HCT116 (cell line): Measurements from ENCODE around the gene BMP5. TPM values are rescaled to one million over a fixed set of nuclear protein-coding genes. Genes with fewer than 3 reads are reported as not detected.

Experiments used
- ATAC-seq: fragments of 200-7000 bp; cut with Tn5 transposase; 2 replicates; pipeline ENCODE4 v1.9.1; 2020; ENCODE audit warnings: mild to moderate bottlenecking, moderate library complexity
- BruUV-seq: library from RNA; stranded (reverse); fragments of 400-500 nt; replicated peaks from 2 replicates; lab custom pipeline; 2021; lab: Mats Ljungman, UMichigan
- CTCF ChIA-PET: fragments of 300-600 bp; sonication (Branson Sonifier 250); formaldehyde crosslinking; loops from one replicate; lab custom pipeline; 2021; ENCODE audit warnings: antibody characterized with exemption; lab: Charles Lee
- POLR2A ChIA-PET: fragments of 300-600, 350-600 bp; sonication (Branson Sonifier 250); formaldehyde crosslinking; loops from one replicate; lab custom pipeline; 2021; ENCODE audit warnings: antibody characterized with exemption; lab: Charles Lee
- RAD21 ChIA-PET, 2 experiments: fragments of 300-600 bp; sonication (Branson Sonifier 250); formaldehyde crosslinking; loops; one replicate each; lab custom pipeline; 2023; ENCODE audit warnings: low total read pairs in 2 of 2; ENCODE audit not compliant: uncharacterized antibody in 2 of 2, unreplicated experiment in 2 of 2, low non-redundant PET in 1 of 2; lab: Charles Lee
- DNase-seq: peaks from one replicate; pipeline ENCODE4 v3.0.0-alpha.2; 2010; ENCODE audit warnings: low read depth, low spot score
- H2AFZ ChIP-seq: fragments of 200-600 bp; shearing (Covaris generic), sonication (generic); 2 replicates; pipeline ENCODE4 v1.6.1; 2017; ENCODE audit warnings: low read depth, mixed run types, mixed read lengths, antibody characterized with exemption, low read length; ENCODE audit not compliant: poor library complexity, severe bottlenecking
- H3K27ac ChIP-seq: 2 replicates; pipeline ENCODE4 v1.5.1; 2012; ENCODE audit warnings: low read depth, low read length
- H3K27me3 ChIP-seq: fragments of 200-600 bp; sonication (generic); 2 replicates; pipeline ENCODE4 v1.6.1; 2016; ENCODE audit warnings: mixed run types, low read length, mixed read lengths; ENCODE audit not compliant: insufficient read depth
- H3K36me3 ChIP-seq, 2 experiments: fragments of 200-500 bp in 1 of 2; fragments of 200-600 bp in 1 of 2; sonication (Bioruptor generic) in 1 of 2; sonication (generic) in 1 of 2; 2 replicates each; pipeline versions ENCODE4 v1.5.1 to v1.6.1; 2014 to 2016; ENCODE audit warnings: low read length in 2 of 2, inconsistent platforms in 1 of 2, mixed read lengths in 1 of 2, mixed run types in 1 of 2; ENCODE audit not compliant: insufficient read depth in 2 of 2, control insufficient read depth in 1 of 2
- H3K4me1 ChIP-seq, 2 experiments: fragments of 200-600 bp in 1 of 2; sonication (generic) in 1 of 2; 2 replicates each; pipeline versions ENCODE4 v1.5.1 to v1.6.1; 2012 to 2017; ENCODE audit warnings: low read length in 2 of 2, inconsistent platforms in 1 of 2, mild to moderate bottlenecking in 1 of 2, mixed read lengths in 1 of 2, mixed run types in 1 of 2, moderate library complexity in 1 of 2; ENCODE audit not compliant: insufficient read depth in 2 of 2, control insufficient read depth in 1 of 2
- H3K4me2 ChIP-seq: fragments of 200-600 bp; sonication (generic); 2 replicates; pipeline ENCODE4 v1.6.1; 2017; ENCODE audit warnings: mixed run types, low read length, mixed read lengths
- H3K4me3 ChIP-seq, 2 experiments: fragments of 200-600 bp in 1 of 2; sonication (generic) in 1 of 2; replicated peaks in 1 of 2; 2 replicates each; pipeline ENCODE4 v1.5.1; 2011 to 2016; ENCODE audit warnings: low read length in 2 of 2, control low read depth in 1 of 2, low read depth in 1 of 2, mild to moderate bottlenecking in 1 of 2, mixed read lengths in 1 of 2, mixed run types in 1 of 2
- H3K79me2 ChIP-seq: fragments of 200-600 bp; sonication (generic); 2 replicates; pipeline ENCODE4 v1.6.1; 2017; ENCODE audit warnings: mild to moderate bottlenecking, mixed run types, low read length, moderate library complexity, mixed read lengths; ENCODE audit not compliant: insufficient read depth
- H3K9ac ChIP-seq: fragments of 200-600 bp; sonication (generic); 2 replicates; pipeline ENCODE4 v1.6.1; 2016; ENCODE audit warnings: low read length, mixed read lengths
- H3K9me2 ChIP-seq: fragments of 200-600 bp; sonication (generic), shearing (Covaris generic); 2 replicates; pipeline ENCODE4 v1.6.1; 2017; ENCODE audit warnings: mixed run types, mild to moderate bottlenecking, moderate library complexity; ENCODE audit not compliant: insufficient read depth
- H3K9me3 ChIP-seq, 2 experiments: fragments of 200-500 bp in 1 of 2; fragments of 200-600 bp in 1 of 2; sonication (Bioruptor generic) in 1 of 2; sonication (generic) in 1 of 2; 2 replicates each; pipeline ENCODE4 v1.6.1; 2014 to 2017; ENCODE audit warnings: low read length in 2 of 2, mixed read lengths in 2 of 2, inconsistent platforms in 1 of 2, low read depth in 1 of 2, mild to moderate bottlenecking in 1 of 2, mixed run types in 1 of 2, moderate library complexity in 1 of 2; ENCODE audit not compliant: control insufficient read depth in 1 of 2, insufficient read depth in 1 of 2
- H4K20me1 ChIP-seq: fragments of 200-600 bp; sonication (generic), shearing (Covaris generic); 2 replicates; pipeline ENCODE4 v1.6.1; 2017; ENCODE audit warnings: mixed run types, mild to moderate bottlenecking, moderate library complexity; ENCODE audit not compliant: insufficient read depth
- CBX3 ChIP-seq: IDR thresholded peaks from 2 replicates; pipeline ENCODE4 v1.6.1; 2012; ENCODE audit warnings: low read depth
- CEBPB ChIP-seq: IDR thresholded peaks from 2 replicates; pipeline ENCODE4 v1.6.1; 2012; ENCODE audit warnings: low read depth
- EGR1 ChIP-seq: IDR thresholded peaks from 2 replicates; pipeline ENCODE4 v1.6.1; 2012; ENCODE audit warnings: low read depth
- ELF1 ChIP-seq: IDR thresholded peaks from 2 replicates; pipeline ENCODE4 v1.6.1; 2012; ENCODE audit warnings: low read depth, borderline replicate concordance
- EZH2 ChIP-seq: fragments of 200-600 bp; sonication (generic); IDR thresholded peaks from 2 replicates; pipeline ENCODE4 v1.6.1; 2017; ENCODE audit warnings: antibody characterized with exemption, mixed run types
- FOSL1 ChIP-seq: IDR thresholded peaks from 2 replicates; pipeline ENCODE4 v1.6.1; 2012; ENCODE audit warnings: low read depth
- POLR2A ChIP-seq: IDR thresholded peaks from 2 replicates; pipeline ENCODE4 v1.7.0; 2011; ENCODE audit warnings: borderline replicate concordance; ENCODE audit not compliant: insufficient read depth, insufficient read length; ENCODE audit errors: extremely low read depth
- POLR2AphosphoS5 ChIP-seq: IDR thresholded peaks from 2 replicates; pipeline ENCODE4 v1.6.1; 2011; ENCODE audit warnings: mild to moderate bottlenecking, low read depth, low read length, moderate library complexity
- SP1 ChIP-seq: IDR thresholded peaks from 2 replicates; pipeline ENCODE4 v1.6.1; 2012; ENCODE audit warnings: low read depth
- TCF7L2 ChIP-seq: IDR thresholded peaks from 2 replicates; pipeline ENCODE4 v1.7.0; 2011; ENCODE audit warnings: borderline replicate concordance, inconsistent platforms; ENCODE audit not compliant: insufficient read depth, insufficient read length; ENCODE audit errors: extremely low read depth
- YY1 ChIP-seq: IDR thresholded peaks from 2 replicates; pipeline ENCODE4 v1.6.1; 2011; ENCODE audit warnings: low read length, low read depth, moderate library complexity, mild to moderate bottlenecking; ENCODE audit not compliant: insufficient replicate concordance; ENCODE audit errors: extremely low read depth
- ZBTB33 ChIP-seq: IDR thresholded peaks from 2 replicates; pipeline ENCODE4 v1.6.1; 2011; ENCODE audit warnings: mild to moderate bottlenecking, low read length, moderate library complexity; ENCODE audit not compliant: insufficient replicate concordance; ENCODE audit errors: extremely low read depth
- ZFX ChIP-seq: fragments of 450-650 bp; IDR thresholded peaks from 2 replicates; pipeline ENCODE4 v1.6.1; 2017
- ZNF274 ChIP-seq: fragments of 200-500 bp; sonication (Bioruptor generic); IDR thresholded peaks from 2 replicates; pipeline ENCODE4 v1.6.1; 2014; ENCODE audit warnings: mild to moderate bottlenecking, low read depth, low read length, inconsistent platforms
- intact Hi-C: fragments of 100-400 bp; cut with micrococcal nuclease; formaldehyde crosslinking; loops from 2 replicates; pipeline ENCODE4 v1.10.0; 2022
- total RNA-seq: library from RNA; stranded (reverse); gene quantifications from one replicate; pipeline ENCODE4 v1.2.1, GENCODE V29; 2021; ENCODE audit not compliant: unreplicated experiment
- TF ChIP-seq, protein P1 (sequence below): IDR thresholded peaks from 2 replicates; pipeline ENCODE4 v1.6.1; 2012

BMP5 gene
- total RNA-seq, 1 experiment from 2014 or later, result not detected

DNA sequence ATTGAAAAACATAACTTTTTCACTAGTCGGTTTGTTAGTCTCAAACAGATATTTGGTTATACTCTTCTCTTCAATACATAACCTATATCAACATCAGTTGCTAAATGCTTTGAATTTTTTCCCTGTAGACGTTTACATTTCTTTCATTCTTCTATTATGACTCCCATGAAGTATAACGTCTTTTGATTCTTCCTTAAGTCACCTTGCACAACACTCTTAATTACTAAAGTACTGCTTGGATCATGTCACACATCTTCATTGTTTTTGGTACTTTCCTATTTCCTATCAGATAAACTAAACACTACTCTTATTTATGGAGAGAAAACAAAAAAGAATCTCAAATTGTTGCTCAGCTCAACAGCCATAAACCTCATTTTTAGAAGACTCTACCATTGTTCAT lies 23.0 kb upstream of the BMP5 start:
- Histone ChIP-seq H3K79me2 (no peaks in the 10 kb centered on the region), H3K36me3 (no peaks in the 10 kb centered on the region), H3K9me2 (no peaks in the 10 kb centered on the region), H3K27me3 (0 out of 2 replicates have a peak, but pooled peaks cover 8% of the 10 kb centered on the region), H3K9ac (no peak overlapping the region), H3K4me2 (no peak overlapping the region), H2AFZ (no peak overlapping the region), H3K27ac (no peak overlapping the region), H3K9me3 (no peaks in the 10 kb centered on the region), H3K4me3 (no peak overlapping the region), H4K20me1 (no peaks in the 10 kb centered on the region), H3K4me1 (no peaks in the 10 kb centered on the region)
- intact Hi-C loops, result no loop called here
- ChIA-PET POLR2A (no interaction called here), CTCF (no interaction called here), RAD21 (no interaction called here)
- ATAC-seq (no peak), DNase-seq (no peak)
- TF ChIP-seq POLR2AphosphoS5 (no peak), POLR2A (no peak), SP1 (no peak), ELF1 (no peak), ZNF274 (no peak), ZBTB33 (no peak), ZFX (no peak), EGR1 (no peak), CEBPB (no peak), TCF7L2 (no peak), FOSL1 (no peak), EZH2 (no peak), YY1 (no peak), CBX3 (no peak)
- TF ChIP-seq, protein P1, sequence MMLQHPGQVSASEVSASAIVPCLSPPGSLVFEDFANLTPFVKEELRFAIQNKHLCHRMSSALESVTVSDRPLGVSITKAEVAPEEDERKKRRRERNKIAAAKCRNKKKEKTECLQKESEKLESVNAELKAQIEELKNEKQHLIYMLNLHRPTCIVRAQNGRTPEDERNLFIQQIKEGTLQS, result no peak
- BruUV-seq, result no TSS peak
